ENCODE results near the gene RBP3.

DNA sequence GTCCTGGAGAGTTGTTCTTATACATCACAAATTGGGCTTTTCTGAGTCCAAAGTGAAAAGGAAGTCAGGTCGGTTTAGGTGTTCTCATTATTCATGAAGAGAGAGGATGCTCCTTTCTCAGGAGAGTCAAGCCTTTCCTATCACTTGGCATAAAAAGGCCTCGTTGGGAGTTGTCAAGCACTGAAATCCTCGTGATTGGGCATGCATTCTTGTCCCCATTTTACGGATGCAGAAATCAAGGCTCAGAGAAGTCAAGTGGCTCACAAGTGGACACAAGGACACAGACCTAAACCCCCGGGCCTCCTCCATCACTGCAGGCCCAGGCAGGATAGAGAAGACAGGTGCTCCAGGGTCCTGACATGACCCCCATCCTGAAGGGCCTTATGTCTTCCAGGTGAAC, 8.5 kb downstream of the RBP3 start:
- TF ChIP-seq EZH2 (IDR thresholded peaks at IDR 0.05) (no peak), FOXP2 (optimal IDR thresholded peaks at IDR 0.05; ENCODE audit: control extremely low read depth, extremely low read length, insufficient read depth) (no peak), POLR2AphosphoS5 (IDR thresholded peaks at IDR 0.05; ENCODE audit: borderline replicate concordance, low read depth, low read length) (no peak)

Measured in SK-N-MC (cell line).